HFF-Myc (cell line): ENCODE results near the gene C1orf159.

Source experiments
- DNase-seq: peaks from one replicate; pipeline ENCODE4 v3.0.0-alpha.2; 2011; ENCODE audit warnings: low read depth; ENCODE audit errors: extremely low read depth
- H3K4me3 ChIP-seq: replicated peaks from 2 replicates; pipeline ENCODE4 v1.5.1; 2011; ENCODE audit warnings: low read depth, mild to moderate bottlenecking, control low read depth, low read length
- TF ChIP-seq, protein P1 (sequence below): IDR thresholded peaks from 2 replicates; pipeline ENCODE4 v1.5.1; 2012; ENCODE audit warnings: mild to moderate bottlenecking, low read depth, low read length, control low read depth; ENCODE audit errors: missing control alignments

Gene C1orf159

DNA sequence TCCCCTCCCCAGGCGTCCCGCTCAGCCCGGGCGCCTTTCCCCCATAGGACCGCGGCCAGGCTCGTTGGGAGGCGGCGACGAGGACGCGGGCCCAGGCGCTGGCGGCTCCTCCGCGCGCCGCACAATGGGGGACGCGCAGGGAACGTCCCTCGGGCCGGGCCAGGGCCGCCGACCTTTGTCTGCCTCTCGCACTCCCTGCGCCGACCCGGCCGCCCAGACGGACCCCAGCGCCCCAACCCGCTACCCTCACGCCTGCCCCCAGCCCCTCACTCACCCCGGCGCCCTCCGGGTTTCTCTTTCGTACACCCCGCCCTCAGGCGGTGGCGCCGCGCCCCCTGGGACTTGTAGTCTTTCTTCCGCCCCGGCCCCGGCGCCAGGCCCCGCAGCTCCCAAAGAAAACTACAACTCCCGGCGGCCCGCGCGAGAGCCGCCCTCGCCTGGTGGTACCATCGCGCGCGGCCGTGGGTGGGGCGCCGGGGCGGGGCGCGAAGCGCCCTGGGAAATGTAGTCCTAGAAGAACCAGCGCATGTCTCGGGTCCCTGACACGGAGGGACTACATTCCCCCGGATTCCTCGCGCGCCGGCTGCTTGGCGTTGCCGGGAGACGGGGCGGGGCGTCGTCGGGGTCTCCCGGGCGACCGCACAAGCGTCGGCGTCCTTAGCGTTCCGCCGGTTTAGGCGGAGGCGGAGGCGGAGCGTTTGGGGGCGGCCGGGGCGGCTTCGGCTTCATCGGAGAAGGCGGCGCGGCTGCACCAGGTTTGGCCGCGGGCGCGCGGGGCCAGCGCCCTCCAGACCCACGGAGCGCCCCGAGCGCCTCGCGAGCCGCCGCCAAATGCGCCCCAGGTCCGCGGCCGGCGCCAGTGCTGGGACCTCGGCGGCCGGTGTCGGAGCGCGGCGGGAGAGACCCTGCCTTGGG, at the start of gene C1orf159:
Gene C1orf159 (minus strand): TSS at position 304 of the 915 bp plus-strand sequence. CDS start 24,546 bp downstream, outside the sequence.
- TF ChIP-seq, protein P1, sequence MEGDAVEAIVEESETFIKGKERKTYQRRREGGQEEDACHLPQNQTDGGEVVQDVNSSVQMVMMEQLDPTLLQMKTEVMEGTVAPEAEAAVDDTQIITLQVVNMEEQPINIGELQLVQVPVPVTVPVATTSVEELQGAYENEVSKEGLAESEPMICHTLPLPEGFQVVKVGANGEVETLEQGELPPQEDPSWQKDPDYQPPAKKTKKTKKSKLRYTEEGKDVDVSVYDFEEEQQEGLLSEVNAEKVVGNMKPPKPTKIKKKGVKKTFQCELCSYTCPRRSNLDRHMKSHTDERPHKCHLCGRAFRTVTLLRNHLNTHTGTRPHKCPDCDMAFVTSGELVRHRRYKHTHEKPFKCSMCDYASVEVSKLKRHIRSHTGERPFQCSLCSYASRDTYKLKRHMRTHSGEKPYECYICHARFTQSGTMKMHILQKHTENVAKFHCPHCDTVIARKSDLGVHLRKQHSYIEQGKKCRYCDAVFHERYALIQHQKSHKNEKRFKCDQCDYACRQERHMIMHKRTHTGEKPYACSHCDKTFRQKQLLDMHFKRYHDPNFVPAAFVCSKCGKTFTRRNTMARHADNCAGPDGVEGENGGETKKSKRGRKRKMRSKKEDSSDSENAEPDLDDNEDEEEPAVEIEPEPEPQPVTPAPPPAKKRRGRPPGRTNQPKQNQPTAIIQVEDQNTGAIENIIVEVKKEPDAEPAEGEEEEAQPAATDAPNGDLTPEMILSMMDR, result no peak
- DNase-seq, result peak; percentile 85
- H3K4me3 ChIP-seq, result peak within 1 kb of the TSS; percentile 63

DNA sequence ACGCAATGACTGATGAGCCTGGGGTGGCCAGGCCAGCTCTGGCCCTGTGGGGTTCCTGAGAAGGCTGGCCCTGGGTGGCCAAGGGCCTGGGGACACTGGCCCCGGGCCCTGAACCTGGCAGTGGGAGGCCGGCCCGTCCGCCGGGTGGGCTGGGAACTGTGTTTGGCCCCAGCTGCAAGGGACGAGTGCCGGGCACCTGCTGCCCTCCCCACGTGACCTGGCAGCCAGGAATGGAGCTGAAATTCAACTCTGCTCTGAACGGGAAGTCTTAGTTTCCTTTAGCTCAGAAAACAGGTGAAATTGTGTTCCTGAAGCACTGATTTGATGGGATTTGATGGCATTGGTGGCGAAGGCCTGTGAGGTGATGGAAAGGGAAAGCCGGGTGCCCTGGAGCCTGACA, 49.6 kb upstream of the C1orf159 start:
- no peak for DNase-seq
- TF ChIP-seq, protein P1, result no peak
- no peak overlapping the region for H3K4me3 ChIP-seq

DNA sequence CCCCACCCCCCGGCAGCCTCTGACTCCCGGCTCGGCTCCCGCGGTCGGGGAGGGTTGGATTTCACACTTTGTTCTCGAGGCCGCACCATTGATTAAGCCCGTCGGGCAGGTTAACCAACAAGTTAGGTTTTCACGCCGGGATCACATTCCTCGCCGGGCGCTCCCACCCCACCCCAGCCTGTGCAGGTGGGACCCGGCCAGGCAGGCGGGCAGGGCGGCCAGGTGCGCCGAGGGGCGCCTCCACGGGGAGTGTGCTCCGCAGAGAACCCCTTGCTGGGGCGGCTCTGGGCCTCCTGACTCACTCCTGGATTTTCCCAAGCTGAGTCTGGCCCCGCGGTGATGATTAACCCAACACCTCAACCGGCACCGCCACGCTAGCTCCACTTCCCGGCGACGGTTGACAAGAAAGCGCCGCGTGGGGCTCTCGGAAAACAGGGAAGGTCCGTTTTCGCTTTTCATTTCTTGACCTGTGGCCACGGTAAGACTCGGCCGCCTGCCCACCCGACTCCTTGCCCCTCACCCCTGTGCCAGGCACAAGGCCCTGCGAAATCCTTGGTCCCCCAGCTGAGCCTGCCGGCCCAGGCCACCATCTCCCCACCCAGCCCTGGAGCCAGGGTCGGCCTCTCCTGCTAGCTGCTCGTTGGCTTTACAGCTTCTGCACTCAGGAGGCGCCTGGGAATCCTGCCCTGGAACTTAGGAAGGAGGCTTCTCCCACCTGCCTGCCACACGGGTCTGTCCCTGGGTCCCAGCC, 49.0 kb upstream of the C1orf159 start:
- no peak for DNase-seq
- no peak overlapping the region for H3K4me3 ChIP-seq
- TF ChIP-seq, protein P1, result no peak

DNA sequence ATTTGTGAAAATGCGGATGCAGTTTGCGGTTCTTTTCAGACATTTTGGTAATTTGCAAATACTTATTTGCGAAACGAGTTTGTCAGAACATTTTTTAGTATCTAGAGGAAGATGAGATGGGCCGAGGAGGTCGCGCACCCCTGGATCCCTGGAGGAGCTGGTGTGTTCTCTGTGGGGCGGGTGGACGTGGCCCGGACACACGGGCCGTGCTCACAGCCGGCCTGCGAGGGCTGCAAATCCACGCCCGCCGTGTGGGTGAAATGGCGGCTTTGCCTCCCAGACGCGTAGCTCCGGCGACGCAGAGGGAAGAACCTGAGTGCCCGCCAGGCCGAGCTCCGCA, 48.4 kb upstream of the C1orf159 start:
- H3K4me3 ChIP-seq, result no peak overlapping the region
- DNase-seq, result no peak
- TF ChIP-seq, protein P1, result no peak

DNA sequence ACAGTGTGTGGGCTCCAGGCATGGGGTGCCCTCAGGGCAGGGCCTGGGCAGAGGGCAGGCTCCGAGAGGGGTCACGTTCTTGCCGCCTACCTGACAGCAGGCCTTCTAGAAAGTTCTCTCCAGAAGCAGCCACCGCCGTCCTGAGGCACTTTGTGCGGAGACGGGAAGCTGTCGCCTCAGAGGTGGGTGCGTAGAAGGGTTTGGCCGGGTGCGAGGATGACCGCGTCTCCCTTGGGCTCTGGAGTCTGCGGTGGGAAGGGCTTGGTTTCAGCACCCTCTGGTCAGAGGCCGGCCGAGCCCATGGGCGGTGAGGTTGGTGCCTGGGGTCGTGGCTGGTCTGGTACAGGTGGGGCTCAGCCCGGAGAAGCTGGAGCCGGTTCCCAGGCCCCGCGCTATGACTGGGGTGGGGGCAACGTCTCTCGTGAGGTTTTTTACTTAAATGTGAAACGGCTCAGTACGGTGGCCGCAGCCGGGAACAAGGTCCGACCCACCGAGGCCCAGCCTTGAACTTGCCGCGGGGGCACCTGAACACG, 47.7 kb upstream of the C1orf159 start:
- TF ChIP-seq, protein P1, result no peak
- no peak overlapping the region for H3K4me3 ChIP-seq
- DNase-seq, result no peak

DNA sequence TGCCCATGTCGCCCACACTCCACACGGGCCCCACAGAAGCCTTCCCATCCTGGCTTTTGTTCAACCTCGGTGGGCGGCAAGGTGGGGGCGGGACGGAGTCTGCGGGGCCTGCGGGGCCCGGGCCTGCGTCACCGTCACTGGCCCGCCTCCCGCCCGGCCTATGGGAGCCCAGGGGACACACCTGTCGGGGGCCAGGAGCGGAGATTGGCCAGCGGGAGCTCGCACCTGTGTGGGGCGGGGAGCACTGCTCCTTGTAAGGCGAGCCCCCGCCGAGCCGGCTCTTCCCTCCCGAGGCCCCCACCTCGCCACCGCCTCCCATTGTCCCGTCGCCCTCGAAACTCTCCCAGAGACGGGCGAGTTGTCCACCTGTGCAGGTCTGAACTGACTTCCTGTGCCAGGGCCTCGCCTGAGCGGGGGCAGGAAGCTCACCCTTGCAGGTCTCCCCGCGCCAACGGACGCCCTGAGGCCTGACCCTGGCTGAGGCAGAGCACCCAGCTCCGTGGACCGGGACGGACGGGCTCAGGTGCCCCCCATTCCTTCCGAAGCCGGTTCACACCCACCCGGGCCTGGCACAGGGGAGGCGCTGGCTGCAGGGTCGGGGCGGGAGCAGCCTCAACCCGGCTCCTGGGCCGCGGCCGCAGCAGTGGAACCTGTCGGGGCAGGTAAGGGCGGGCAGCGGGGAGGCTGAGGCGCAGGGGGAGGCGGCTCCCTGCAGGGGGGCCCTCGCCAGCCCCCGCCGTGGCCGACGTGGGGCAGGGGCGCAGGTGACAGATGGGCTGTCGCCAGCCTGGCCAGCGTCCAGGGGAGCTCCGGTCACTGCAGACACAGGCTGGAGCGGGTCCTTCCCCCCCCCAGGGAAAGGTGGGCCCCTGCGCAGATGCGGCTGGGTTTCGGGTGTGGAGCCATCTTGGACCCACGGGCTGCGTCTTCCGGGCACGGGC, 47.0 kb upstream of the C1orf159 start:
- DNase-seq, result no peak
- TF ChIP-seq, protein P1, result no peak
- no peak overlapping the region for H3K4me3 ChIP-seq
